Measurements from ENCODE around the gene MORN3.
"Not testable (repeated sequence)": the region's sequence is repeated elsewhere in the genome, so short reads cannot be mapped to it uniquely, and the experiment has no call there.

The MORN3 gene

GRCh38 chr12:121669521-121669900 is at the start of gene MORN3:
TSS of gene MORN3 (minus strand) at chr12:121669654. CDS start at chr12:121669483, 171 bp downstream.
- DNase-seq, result no peak

- DNase-seq, result no peak
Observed at GRCh38 chr12:121718653-121719239, 49.3 kb upstream of the MORN3 start.

- DNase-seq, result no peak
Observed at GRCh38 chr12:121717041-121717699, 47.7 kb upstream of the MORN3 start.

- DNase-seq, result no peak
Observed at GRCh38 chr12:121715862-121716435, 46.5 kb upstream of the MORN3 start.

GRCh38 chr12:121715055-121715454 is 45.6 kb upstream of the MORN3 start:
- DNase-seq, result not testable (repeated sequence)

GRCh38 chr12:121713793-121714192 is 44.3 kb upstream of the MORN3 start:
- no peak for DNase-seq

- DNase-seq, result no peak
Observed at GRCh38 chr12:121713257-121713777, 43.9 kb upstream of the MORN3 start.

GRCh38 chr12:121712461-121713256 is 43.2 kb upstream of the MORN3 start, which contains the start of gene TMEM120B:
TSS of gene TMEM120B (plus strand) at chr12:121712752. CDS start at chr12:121712896, 144 bp downstream.
- no peak for DNase-seq

GRCh38 chr12:121712190-121712460 is 42.7 kb upstream of the MORN3 start:
- DNase-seq, result no peak

GRCh38 chr12:121711361-121712189 is 42.1 kb upstream of the MORN3 start:
- DNase-seq, result no peak

GRCh38 chr12:121709478-121709961 is 40.1 kb upstream of the MORN3 start:
- no peak for DNase-seq

GRCh38 chr12:121709064-121709424 is 39.6 kb upstream of the MORN3 start:
- not testable (repeated sequence) for DNase-seq

GRCh38 chr12:121708313-121709063 is 39.0 kb upstream of the MORN3 start:
- no peak for DNase-seq

- DNase-seq, result no peak
Observed at GRCh38 chr12:121705514-121705913, 36.1 kb upstream of the MORN3 start.

- DNase-seq, result no peak
Observed at GRCh38 chr12:121702944-121703343, 33.5 kb upstream of the MORN3 start.

GRCh38 chr12:121701667-121702277 is 32.3 kb upstream of the MORN3 start:
- DNase-seq, result no peak

- not testable (repeated sequence) for DNase-seq
Observed at GRCh38 chr12:121697861-121698260, 28.4 kb upstream of the MORN3 start.

- DNase-seq, result no peak
Observed at GRCh38 chr12:121697093-121697698, 27.7 kb upstream of the MORN3 start.

GRCh38 chr12:121693155-121693687 is 23.8 kb upstream of the MORN3 start:
- DNase-seq, result no peak

- DNase-seq, result not testable (repeated sequence)
Observed at GRCh38 chr12:121692744-121693143, 23.3 kb upstream of the MORN3 start.
